ENCODE results near the gene HERPUD1.

HERPUD1 gene

GRCh38 chr16:56944954-56945839, 13.3 kb downstream of the HERPUD1 start:
- Histone ChIP-seq H3K9me3 (no peaks in the 10 kb centered on the region), H3K27me3 (no peaks in the 10 kb centered on the region), H3K4me3 (ENCODE audit: low read depth, low read length) (no peak overlapping the region), H3K4me1 (no peaks in the 10 kb centered on the region), H3K36me3 (peaks cover 52% of the 10 kb centered on the region)
- DNase-seq: no peak
- TF ChIP-seq, protein P1, sequence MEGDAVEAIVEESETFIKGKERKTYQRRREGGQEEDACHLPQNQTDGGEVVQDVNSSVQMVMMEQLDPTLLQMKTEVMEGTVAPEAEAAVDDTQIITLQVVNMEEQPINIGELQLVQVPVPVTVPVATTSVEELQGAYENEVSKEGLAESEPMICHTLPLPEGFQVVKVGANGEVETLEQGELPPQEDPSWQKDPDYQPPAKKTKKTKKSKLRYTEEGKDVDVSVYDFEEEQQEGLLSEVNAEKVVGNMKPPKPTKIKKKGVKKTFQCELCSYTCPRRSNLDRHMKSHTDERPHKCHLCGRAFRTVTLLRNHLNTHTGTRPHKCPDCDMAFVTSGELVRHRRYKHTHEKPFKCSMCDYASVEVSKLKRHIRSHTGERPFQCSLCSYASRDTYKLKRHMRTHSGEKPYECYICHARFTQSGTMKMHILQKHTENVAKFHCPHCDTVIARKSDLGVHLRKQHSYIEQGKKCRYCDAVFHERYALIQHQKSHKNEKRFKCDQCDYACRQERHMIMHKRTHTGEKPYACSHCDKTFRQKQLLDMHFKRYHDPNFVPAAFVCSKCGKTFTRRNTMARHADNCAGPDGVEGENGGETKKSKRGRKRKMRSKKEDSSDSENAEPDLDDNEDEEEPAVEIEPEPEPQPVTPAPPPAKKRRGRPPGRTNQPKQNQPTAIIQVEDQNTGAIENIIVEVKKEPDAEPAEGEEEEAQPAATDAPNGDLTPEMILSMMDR (IDR thresholded peaks at IDR 0.05; ENCODE audit: low read depth, low read length): no peak

- H3K9me3 ChIP-seq: no peaks in the 10 kb centered on the region
- H3K4me1 ChIP-seq: no peaks in the 10 kb centered on the region
- no peak overlapping the region for H3K4me3 ChIP-seq (ENCODE audit: low read depth, low read length)
- H3K36me3 ChIP-seq: peaks cover 44% of the 10 kb centered on the region
- TF ChIP-seq, protein P1 (IDR thresholded peaks at IDR 0.05; ENCODE audit: low read depth, low read length): no peak
- DNase-seq: no peak
- no peaks in the 10 kb centered on the region for H3K27me3 ChIP-seq
Observed at GRCh38 chr16:56945847-56946527, 14.0 kb downstream of the HERPUD1 start.

DNA sequence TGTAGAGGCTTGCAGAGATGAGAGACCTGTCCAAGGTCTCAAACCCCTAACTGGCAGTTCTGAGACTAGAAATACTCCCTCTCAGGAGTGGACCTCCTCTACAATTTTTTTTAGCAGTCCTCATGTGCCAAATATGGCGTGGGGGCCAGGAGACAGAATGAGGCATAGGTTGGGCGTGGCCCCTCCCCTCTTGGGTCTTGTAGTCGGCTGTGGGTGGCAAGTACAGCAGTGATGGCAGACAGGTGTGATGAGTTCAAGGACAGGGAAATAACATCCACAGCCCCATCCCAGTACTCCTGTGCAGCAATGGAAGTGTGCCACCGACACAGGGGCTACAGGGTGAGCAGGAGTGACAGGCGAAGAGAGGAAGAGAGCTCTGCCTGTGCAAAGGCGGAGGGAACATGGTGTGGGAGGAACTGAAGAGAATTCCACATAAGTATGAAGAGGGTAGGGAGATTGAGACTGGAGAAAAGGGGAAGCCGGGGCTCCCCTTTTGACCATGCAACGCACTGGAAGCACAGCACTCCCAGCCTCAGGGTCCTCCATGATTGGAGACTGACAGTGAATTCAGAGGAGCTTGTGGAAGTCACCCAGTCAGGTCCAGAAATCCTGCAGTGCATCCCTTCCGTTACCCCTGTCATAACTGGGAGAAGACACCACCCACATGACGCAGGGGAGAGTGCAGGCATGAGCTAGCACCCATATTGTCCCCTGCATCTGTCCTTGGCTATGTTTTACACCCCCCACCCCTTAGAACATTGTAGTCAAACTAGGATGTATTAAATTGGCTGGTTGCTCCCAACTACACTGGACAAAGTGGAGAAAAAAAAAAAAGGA, 15.0 kb downstream of the HERPUD1 start:
- no peak for DNase-seq
- Histone ChIP-seq H3K36me3 (peaks cover 34% of the 10 kb centered on the region), H3K27me3 (no peaks in the 10 kb centered on the region), H3K4me1 (no peaks in the 10 kb centered on the region), H3K4me3 (ENCODE audit: low read depth, low read length) (no peak overlapping the region), H3K9me3 (no peaks in the 10 kb centered on the region)
- TF ChIP-seq, protein P1 (IDR thresholded peaks at IDR 0.05; ENCODE audit: low read depth, low read length): no peak

GRCh38 chr16:56947604-56947995, 15.7 kb downstream of the HERPUD1 start:
- TF ChIP-seq, protein P1 (IDR thresholded peaks at IDR 0.05; ENCODE audit: low read depth, low read length): no peak
- Histone ChIP-seq H3K9me3 (no peaks in the 10 kb centered on the region), H3K27me3 (no peaks in the 10 kb centered on the region), H3K36me3 (peaks cover 28% of the 10 kb centered on the region), H3K4me1 (no peaks in the 10 kb centered on the region), H3K4me3 (ENCODE audit: low read depth, low read length) (no peak overlapping the region)
- DNase-seq: no peak

DNA sequence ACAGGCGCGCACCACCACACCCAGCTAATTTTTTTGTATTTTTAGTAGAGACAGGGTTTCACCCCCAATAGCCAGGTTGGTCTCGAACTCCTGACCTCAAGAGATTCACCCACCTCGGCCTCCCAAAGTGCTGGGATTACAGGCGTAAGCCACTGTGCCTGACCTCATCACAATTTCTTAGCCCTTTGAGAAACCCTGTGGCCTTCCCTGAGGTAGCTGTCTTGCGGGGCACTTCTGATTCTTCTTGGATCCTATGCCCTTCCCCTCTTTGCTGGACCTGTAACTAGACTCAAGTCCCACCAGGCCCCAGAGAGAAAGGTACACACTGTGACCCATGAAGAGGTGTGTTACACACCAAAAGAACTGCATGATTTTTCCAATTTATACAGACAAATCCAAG, 16.3 kb downstream of the HERPUD1 start:
- DNase-seq: no peak
- peaks cover 22% of the 10 kb centered on the region for H3K36me3 ChIP-seq
- H3K27me3 ChIP-seq: no peaks in the 10 kb centered on the region
- TF ChIP-seq, protein P1 (IDR thresholded peaks at IDR 0.05; ENCODE audit: low read depth, low read length): no peak
- H3K4me1 ChIP-seq: no peaks in the 10 kb centered on the region
- no peaks in the 10 kb centered on the region for H3K9me3 ChIP-seq
- H3K4me3 ChIP-seq (ENCODE audit: low read depth, low read length): no peak overlapping the region
